ENCODE measurements around the gene TMEM63B.
A peak's percentile ranks its signal among the peaks of the same experiment; 100 is the strongest.

Gene TMEM63B

GRCh38 chr6:44152533-44152932, 25.2 kb downstream of the TMEM63B start:
- Mint-ChIP-seq H3K4me3 (no peak overlapping the region), H3K4me1 (peaks cover 24% of the 10 kb centered on the region in 2 donors), H3K9me3 (no peaks in the 10 kb centered on the region), H3K36me3 (peaks cover 26 to 43% of the 10 kb centered on the region in 2 donors), H3K27me3 (no peaks in the 10 kb centered on the region), H3K27ac (no peak overlapping the region)
- DNase-seq (no peak), ATAC-seq (replicated peaks) (no peak)

GRCh38 chr6:44154067-44154466, 26.7 kb downstream of the TMEM63B start:
- DNase-seq: no peak

DNA sequence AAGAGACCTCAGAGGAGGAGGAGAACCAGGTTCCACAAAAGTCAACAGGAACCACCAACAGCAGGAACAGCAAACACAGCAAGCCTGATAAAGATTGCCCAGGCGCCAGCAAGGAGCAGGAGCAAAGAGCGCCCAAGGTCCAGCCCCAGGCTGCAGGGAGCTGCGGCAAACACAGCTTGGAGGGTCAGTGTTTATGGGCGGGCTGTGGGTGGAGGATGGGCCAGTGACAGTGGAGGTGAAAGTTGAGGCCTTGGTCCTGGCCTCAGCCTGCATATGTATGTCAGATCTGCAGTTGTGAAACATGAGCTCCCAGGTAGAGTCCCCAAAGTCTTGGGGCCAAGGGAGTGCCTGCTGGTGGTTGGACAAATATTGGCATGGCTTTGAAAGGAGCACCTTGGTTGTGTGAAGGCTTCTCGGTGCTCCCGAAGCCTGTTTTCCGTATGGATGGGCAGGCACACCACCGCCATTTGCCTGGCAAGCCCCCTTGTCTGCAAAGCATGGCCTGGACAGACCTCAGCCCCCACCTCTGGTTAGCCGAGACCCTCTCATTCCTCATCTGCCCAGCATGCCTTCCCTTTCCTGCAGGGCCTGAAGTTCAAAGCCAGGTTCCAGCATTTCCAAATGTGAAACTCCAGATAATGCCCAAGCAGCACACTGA, 29.3 kb downstream of the TMEM63B start:
- H3K27me3 Mint-ChIP-seq: no peaks in the 10 kb centered on the region
- H3K36me3 Mint-ChIP-seq: peaks cover 8 to 13% of the 10 kb centered on the region in 2 donors
- peaks cover 10 to 15% of the 10 kb centered on the region in 2 donors for H3K4me1 Mint-ChIP-seq
- ATAC-seq (replicated peaks): no peak
- no peak overlapping the region for H3K4me3 Mint-ChIP-seq
- H3K9me3 Mint-ChIP-seq: no peaks in the 10 kb centered on the region
- no peak for DNase-seq
- H3K27ac Mint-ChIP-seq: peak overlapping the region; percentile 63

More at GRCh38 chr6:44154067-44154466, 26.7 kb downstream of the TMEM63B start:
- H3K27ac Mint-ChIP-seq: no peak overlapping the region
- no peaks in the 10 kb centered on the region for H3K27me3 Mint-ChIP-seq
- peaks cover 24% of the 10 kb centered on the region in 2 donors for H3K4me1 Mint-ChIP-seq
- peaks cover 22 to 34% of the 10 kb centered on the region in 2 donors for H3K36me3 Mint-ChIP-seq
- H3K4me3 Mint-ChIP-seq: no peak overlapping the region
- H3K9me3 Mint-ChIP-seq: no peaks in the 10 kb centered on the region
- ATAC-seq (replicated peaks): no peak

GRCh38 chr6:44157152-44157521, 29.8 kb downstream of the TMEM63B start:
- ATAC-seq (replicated peaks): no peak
- H3K4me1 Mint-ChIP-seq: peaks cover 7 to 15% of the 10 kb centered on the region in 2 donors
- H3K36me3 Mint-ChIP-seq: peaks cover 8 to 12% of the 10 kb centered on the region in 2 donors
- peak overlapping the region; percentile 63 for H3K27ac Mint-ChIP-seq
- H3K27me3 Mint-ChIP-seq: no peaks in the 10 kb centered on the region
- no peaks in the 10 kb centered on the region for H3K9me3 Mint-ChIP-seq
- no peak for DNase-seq
- no peak overlapping the region for H3K4me3 Mint-ChIP-seq

- DNase-seq (no peak), ATAC-seq (replicated peaks) (no peak)
- Mint-ChIP-seq H3K36me3 (peaks cover 3 to 6% of the 10 kb centered on the region in 2 donors), H3K27ac (peak within 1 kb of the TSS; percentile 11), H3K4me1 (peaks cover 6 to 22% of the 10 kb centered on the region in 2 donors), H3K27me3 (peaks cover 5% of the 10 kb centered on the region in 2 donors), H3K9me3 (no peaks in the 10 kb centered on the region), H3K4me3 (no peak within 1 kb of the TSS)
These were observed 31.4 kb downstream of the TMEM63B start, which contains the start of gene CAPN11 for GRCh38 chr6:44158770-44159228. CAPN11 (plus strand) TSS chr6:44158820; CDS start chr6:44158849, 29 bp downstream.

DNA sequence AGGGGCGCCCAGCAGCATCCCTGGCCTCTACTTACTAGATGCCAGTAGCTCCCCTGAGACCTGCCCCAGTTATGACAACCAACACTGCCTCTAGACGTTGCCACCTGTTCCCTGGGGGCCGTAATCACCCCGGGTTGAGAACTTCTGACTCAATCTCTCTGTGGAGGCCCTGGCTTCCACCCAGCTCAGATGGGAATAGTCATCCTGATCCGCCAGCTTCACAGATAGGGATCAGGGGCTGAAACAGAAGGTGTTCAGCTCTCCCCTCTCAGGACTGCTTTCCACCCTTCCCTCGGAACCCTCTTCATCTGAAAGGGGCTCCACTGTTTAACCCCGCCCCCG, 34.6 kb downstream of the TMEM63B start:
- DNase-seq (peak; percentile 44), ATAC-seq (replicated peaks) (peak; percentile 80 to 82)
- Mint-ChIP-seq H3K9me3 (no peaks in the 10 kb centered on the region), H3K4me3 (no peak overlapping the region), H3K27me3 (peaks cover 5 to 26% of the 10 kb centered on the region in 2 donors), H3K27ac (peak overlapping the region; percentile 92), H3K36me3 (no peaks in the 10 kb centered on the region), H3K4me1 (peaks cover 16 to 35% of the 10 kb centered on the region in 2 donors)

- no peaks in the 10 kb centered on the region for H3K9me3 Mint-ChIP-seq
- ATAC-seq (replicated peaks) (no peak), DNase-seq (no peak)
- no peaks in the 10 kb centered on the region for H3K36me3 Mint-ChIP-seq
- H3K4me3 Mint-ChIP-seq: no peak overlapping the region
- H3K4me1 Mint-ChIP-seq: peaks cover 18 to 37% of the 10 kb centered on the region in 2 donors
- peak overlapping the region; percentile 62 for H3K27ac Mint-ChIP-seq
- peaks cover 5 to 32% of the 10 kb centered on the region in 2 donors for H3K27me3 Mint-ChIP-seq
These were observed 35.7 kb downstream of the TMEM63B start for GRCh38 chr6:44162876-44163625.

- Mint-ChIP-seq H3K4me3 (no peak overlapping the region), H3K36me3 (no peaks in the 10 kb centered on the region), H3K27me3 (peaks cover 19 to 38% of the 10 kb centered on the region in 2 donors), H3K27ac (peak overlapping the region; percentile 1), H3K4me1 (peaks cover 17 to 33% of the 10 kb centered on the region in 2 donors), H3K9me3 (no peaks in the 10 kb centered on the region)
- no peak for ATAC-seq (replicated peaks)
- no peak for DNase-seq
These were observed 38.8 kb downstream of the TMEM63B start for GRCh38 chr6:44166116-44166515.

DNA sequence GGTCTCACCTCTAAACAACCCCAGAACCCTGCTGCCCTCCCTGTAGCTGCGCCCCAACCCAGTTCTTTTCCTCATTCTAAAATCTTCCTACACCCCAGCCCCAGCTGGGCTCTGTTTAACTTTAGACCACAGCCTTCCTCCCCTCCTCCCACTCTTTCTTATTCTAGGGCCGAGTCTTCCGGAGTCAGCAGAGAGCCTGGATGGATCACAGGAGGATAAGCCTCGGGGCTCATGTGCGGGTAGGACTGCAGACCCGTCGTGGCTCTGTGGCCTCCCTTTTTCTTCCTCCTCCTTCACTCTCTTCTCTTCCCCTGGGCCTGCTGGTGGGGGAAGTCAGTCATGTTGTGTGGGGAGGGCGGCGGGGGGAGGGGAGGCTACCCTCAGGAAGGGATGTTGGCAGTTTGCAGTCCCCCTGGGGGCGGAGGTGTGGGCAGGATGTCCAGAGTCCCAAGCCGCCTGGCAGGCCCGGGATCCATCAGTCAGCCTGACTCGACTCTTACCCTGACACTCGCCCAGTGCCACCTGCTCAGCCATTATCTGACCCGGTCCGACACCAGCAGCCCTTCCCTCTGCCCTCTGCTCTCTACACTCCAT, 39.3 kb downstream of the TMEM63B start:
- H3K36me3 Mint-ChIP-seq: no peaks in the 10 kb centered on the region
- no peak overlapping the region for H3K4me3 Mint-ChIP-seq
- H3K27ac Mint-ChIP-seq: peak overlapping the region; percentile 1
- no peaks in the 10 kb centered on the region for H3K9me3 Mint-ChIP-seq
- no peak for ATAC-seq (replicated peaks)
- peaks cover 23 to 41% of the 10 kb centered on the region in 2 donors for H3K27me3 Mint-ChIP-seq
- no peak for DNase-seq
- H3K4me1 Mint-ChIP-seq: peaks cover 13 to 27% of the 10 kb centered on the region in 2 donors

- Mint-ChIP-seq H3K27me3 (peaks cover 21 to 39% of the 10 kb centered on the region in 2 donors), H3K36me3 (no peaks in the 10 kb centered on the region), H3K27ac (no peak overlapping the region), H3K9me3 (no peaks in the 10 kb centered on the region), H3K4me1 (peaks cover 14 to 25% of the 10 kb centered on the region in 2 donors), H3K4me3 (no peak overlapping the region)
- ATAC-seq (replicated peaks): no peak
- DNase-seq: no peak
These were observed 40.2 kb downstream of the TMEM63B start for GRCh38 chr6:44167567-44167966.

- ATAC-seq (replicated peaks) (no peak), DNase-seq (no peak)
- no peak overlapping the region for H3K4me3 Mint-ChIP-seq
- H3K9me3 Mint-ChIP-seq: no peaks in the 10 kb centered on the region
- peaks cover 17 to 27% of the 10 kb centered on the region in 2 donors for H3K4me1 Mint-ChIP-seq
- H3K36me3 Mint-ChIP-seq: no peaks in the 10 kb centered on the region
- H3K27ac Mint-ChIP-seq: peak overlapping the region; percentile 28
- peaks cover 23 to 36% of the 10 kb centered on the region in 2 donors for H3K27me3 Mint-ChIP-seq
These were observed 41.8 kb downstream of the TMEM63B start for GRCh38 chr6:44169154-44169553.

DNA sequence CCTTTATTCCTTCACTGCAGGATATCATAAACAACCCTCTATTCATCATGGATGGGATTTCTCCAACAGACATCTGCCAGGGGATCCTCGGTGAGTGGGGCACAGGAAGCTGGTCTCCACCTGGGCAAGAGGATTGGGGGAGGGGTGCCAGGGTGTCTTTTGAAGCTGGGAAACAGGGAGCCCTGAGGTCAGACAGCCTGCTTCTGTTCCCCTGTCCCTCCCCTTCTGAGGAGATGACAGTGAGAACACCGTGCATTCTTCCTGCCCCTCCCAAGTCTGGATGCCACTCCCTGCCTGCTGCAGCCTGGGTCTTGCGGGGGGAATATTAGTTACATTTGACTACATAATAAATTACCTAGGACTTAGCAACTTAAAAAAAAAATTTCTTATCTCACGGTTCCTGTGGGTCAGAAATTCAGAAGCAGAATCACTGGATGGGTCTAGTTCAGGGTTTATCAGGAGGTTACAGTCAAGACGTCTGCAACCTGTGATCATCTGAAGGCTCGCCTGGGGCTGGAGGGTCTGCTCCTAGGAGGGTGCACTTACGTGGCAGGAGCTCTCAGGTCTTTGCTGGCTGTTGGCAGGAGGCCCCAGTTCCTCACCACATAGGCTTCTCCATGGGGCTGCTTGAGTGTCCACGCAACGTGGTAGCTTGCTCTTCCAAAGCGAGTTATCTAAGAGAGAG, 42.7 kb downstream of the TMEM63B start:
- Mint-ChIP-seq H3K27ac (no peak overlapping the region), H3K4me3 (no peak overlapping the region), H3K36me3 (no peaks in the 10 kb centered on the region), H3K4me1 (peaks cover 17 to 27% of the 10 kb centered on the region in 2 donors), H3K9me3 (no peaks in the 10 kb centered on the region), H3K27me3 (peaks cover 23 to 30% of the 10 kb centered on the region in 2 donors)
- ATAC-seq (replicated peaks) (no peak), DNase-seq (no peak)

GRCh38 chr6:44171899-44172546, 44.7 kb downstream of the TMEM63B start:
- DNase-seq (no peak), ATAC-seq (replicated peaks) (no peak)
- no peak overlapping the region for H3K4me3 Mint-ChIP-seq
- H3K27ac Mint-ChIP-seq: peak overlapping the region; percentile 3
- no peaks in the 10 kb centered on the region for H3K36me3 Mint-ChIP-seq
- peaks cover 14 to 22% of the 10 kb centered on the region in 2 donors for H3K4me1 Mint-ChIP-seq
- H3K27me3 Mint-ChIP-seq: peaks cover 23 to 34% of the 10 kb centered on the region in 2 donors
- H3K9me3 Mint-ChIP-seq: no peaks in the 10 kb centered on the region
